OCI-M1 (cell line): Measurements from ENCODE around the gene USP37.

Experiments used
- DNase-seq: peaks from one replicate; lab custom pipeline; 2025; lab: John Stamatoyannopoulos, UW

USP37 gene

GRCh38 chr2:218402911-218403411, 165.2 kb downstream of the USP37 start:
- DNase-seq: no peak

GRCh38 chr2:218402491-218402901, 165.7 kb downstream of the USP37 start:
- DNase-seq: no peak

- DNase-seq: no peak
Measured at GRCh38 chr2:218401890-218402289, 166.3 kb downstream of the USP37 start.

DNA sequence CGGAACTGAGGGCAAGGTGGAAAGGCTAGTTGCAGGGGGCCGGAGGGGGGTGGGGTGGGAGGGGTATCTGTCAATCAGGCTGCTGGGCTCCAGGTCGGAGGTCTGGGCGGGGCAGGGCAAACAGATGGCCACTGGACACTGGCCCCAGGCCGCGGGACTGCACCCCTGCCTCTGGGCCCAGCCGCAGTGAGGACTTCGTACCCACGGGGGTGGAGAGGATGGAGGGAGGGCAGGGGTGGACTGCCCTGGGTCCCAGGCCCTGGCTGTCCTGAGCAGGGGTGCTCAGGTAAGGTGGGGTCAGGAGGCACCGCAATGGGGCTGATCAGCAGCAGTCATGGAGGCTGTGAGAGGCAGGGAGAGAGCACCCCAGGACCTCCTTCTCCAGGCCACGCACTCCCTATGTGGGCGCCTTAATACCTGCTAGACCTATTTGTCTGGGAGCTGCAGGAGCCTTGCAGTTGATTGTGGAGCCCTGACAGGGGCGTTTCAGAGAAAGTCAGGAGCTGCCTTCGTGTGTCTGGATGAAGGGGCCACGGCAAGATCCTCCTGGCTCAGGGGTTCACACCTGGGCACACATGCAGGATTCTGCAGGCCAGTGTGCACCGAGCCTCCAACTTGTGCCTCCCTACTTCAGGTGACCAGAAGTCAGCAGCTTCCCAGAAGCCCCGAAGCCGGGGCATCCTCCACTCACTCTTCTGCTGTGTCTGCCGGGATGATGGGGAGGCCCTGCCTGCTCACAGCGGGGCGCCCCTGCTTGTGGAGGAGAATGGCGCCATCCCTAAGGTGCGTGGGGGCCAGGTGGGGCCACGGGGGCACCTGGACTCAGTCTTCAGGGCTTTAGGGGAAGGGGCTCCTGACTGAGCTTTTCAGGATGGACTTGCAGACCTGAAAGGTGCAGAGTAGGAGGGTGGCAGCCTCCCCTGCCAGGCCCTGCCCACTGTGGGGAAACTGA, 166.9 kb downstream of the USP37 start:
- DNase-seq: peak; percentile 26
